Measurements from ENCODE around the gene CA10. TPM values are rescaled to one million over a fixed set of nuclear protein-coding genes. Genes with fewer than 3 reads are reported as not detected.

CA10 gene
- total and polyA plus RNA-seq, 2 of the 4 experiments (the other 2 are of a cell fraction) = not detected

DNA sequence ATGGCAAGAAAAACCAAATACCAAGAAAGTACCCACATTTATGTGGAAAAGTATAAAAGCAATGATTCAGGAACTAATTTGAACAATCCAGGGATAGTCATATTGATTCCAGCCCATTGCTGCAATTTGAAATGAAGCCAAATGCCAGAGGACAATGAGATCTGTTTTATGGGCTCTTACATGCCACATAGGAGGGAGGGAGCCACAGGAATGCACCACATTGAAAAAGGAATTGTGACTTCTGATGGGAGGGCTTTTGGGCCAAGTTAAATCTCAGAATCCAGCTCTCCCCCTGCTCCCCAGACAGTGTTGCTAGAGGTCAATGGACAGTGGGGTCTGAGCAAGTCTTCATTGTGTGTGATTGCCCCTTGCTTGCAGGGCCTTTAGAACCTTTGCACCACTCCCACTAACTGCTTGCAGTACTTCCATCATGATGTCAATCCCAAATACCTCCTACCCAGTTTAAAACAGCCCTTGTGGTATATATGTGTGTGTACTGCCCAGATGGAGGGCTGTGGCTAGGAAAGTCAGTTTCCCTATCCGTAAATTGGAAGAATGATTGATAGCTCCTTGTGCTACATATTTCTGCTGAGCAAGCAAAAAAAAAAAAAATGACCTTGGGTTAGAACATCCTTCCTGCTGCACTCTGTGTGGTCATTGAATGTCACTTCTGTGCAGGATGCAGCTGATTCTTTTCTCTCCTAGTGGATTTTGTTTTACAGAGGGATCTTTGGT lies 491.4 kb downstream of the CA10 start:
- Histone ChIP-seq H4K20me1 (ENCODE audit: insufficient read depth, low read length) (no peaks in the 10 kb centered on the region), H4K5ac (ENCODE audit: low read depth, low read length) (no peak overlapping the region), H4K91ac (ENCODE audit: insufficient read depth, low read depth, low read length) (no peak overlapping the region), H3K9me3 (ENCODE audit: control insufficient read depth, insufficient read depth, low read length) (peaks cover 13% of the 10 kb centered on the region), H3K27me3 (ENCODE audit: control insufficient read depth, insufficient read depth, low read length) (no peaks in the 10 kb centered on the region), H3K4ac (ENCODE audit: low read depth, low read length) (no peak overlapping the region), H3K36me3 (ENCODE audit: control insufficient read depth, insufficient read depth, low read length) (no peaks in the 10 kb centered on the region), H2BK20ac (ENCODE audit: low read depth, low read length) (no peak overlapping the region), H2AFZ (replicated peaks; ENCODE audit: low read length, poor library complexity) (no peak overlapping the region), H3K4me1 (ENCODE audit: control insufficient read depth, insufficient read depth, low read length) (no peaks in the 10 kb centered on the region), H3K4me2 (ENCODE audit: low read depth, low read length) (no peak overlapping the region), H2AK9ac (replicated peaks; ENCODE audit: low read depth, low read length, poor library complexity) (no peak overlapping the region), H2BK15ac (ENCODE audit: low read depth, low read length) (no peak overlapping the region), H2BK5ac (ENCODE audit: low read depth, low read length, poor library complexity, severe bottlenecking) (no peak overlapping the region), H3K18ac (ENCODE audit: low read depth, low read length) (no peak overlapping the region), H2AK5ac (ENCODE audit: low read depth, low read length) (no peak overlapping the region), H3K9me1 (ENCODE audit: insufficient read depth, low read length) (no peaks in the 10 kb centered on the region), H3K9ac (ENCODE audit: low read depth, low read length) (no peak overlapping the region), H3K23ac (ENCODE audit: low read depth, low read length) (no peak overlapping the region), H4K8ac (ENCODE audit: low read depth in 2 of 2, low read length in 2 of 2) (no peak overlapping the region), H3K14ac (replicated peaks; ENCODE audit: low read depth, low read length) (no peak overlapping the region), H3K4me3 (ENCODE audit: insufficient read depth, low read depth, low read length) (no peak overlapping the region), H3K27ac (ENCODE audit: insufficient read depth, low read length) (no peak overlapping the region), H2BK120ac (ENCODE audit: low read depth, low read length) (no peak overlapping the region), H3K79me1 (ENCODE audit: low read depth in 1 of 2, low read length in 2 of 2) (no peaks in the 10 kb centered on the region), H3K56ac (ENCODE audit: extremely low read depth, insufficient read depth, low read length) (no peak overlapping the region)
- in situ Hi-C loops (cut with MboI; ENCODE audit: low sequenced_read_pairs) (no loop called here), dilution Hi-C loops (cut with HindIII; ENCODE audit: low sequenced_read_pairs, unreplicated experiment) (no loop called here), intact Hi-C loops (cut with micrococcal nuclease) (no loop called here)
- WGBS, 2 experiments (ENCODE audit: extremely low coverage in 2 of 2, insufficient read length in 1 of 2) = no CpG with 5 or more reads among the region's 1 CpG
- TF ChIP-seq MAFK (IDR thresholded peaks at IDR 0.05; ENCODE audit: low read depth, low read length) (peak; percentile 97), SMC3 (IDR thresholded peaks at IDR 0.05; ENCODE audit: low read depth, low read length) (no peak), RAD21 (IDR thresholded peaks at IDR 0.05; ENCODE audit: low read length) (no peak), MAZ (IDR thresholded peaks at IDR 0.05; ENCODE audit: borderline replicate concordance, low read depth, low read length) (no peak), RCOR1 (IDR thresholded peaks at IDR 0.05; ENCODE audit: insufficient replicate concordance, low read length) (no peak)
- ChIA-PET POLR2A (ENCODE audit: unreplicated experiment) (no interaction called here), CTCF (no interaction called here)
- ATAC-seq (ENCODE audit: low read depth) = no peak
- no peak for DNase-seq
- BruUV-seq (replicated peaks) = no TSS peak
